B cell (primary cell): ENCODE results near the gene TIMMDC1.

Source experiments
- EZH2 ChIP-seq: IDR thresholded peaks from 2 replicates; pipeline ENCODE4 v1.6.1; 2012; ENCODE audit warnings: borderline replicate concordance, low read depth, mild to moderate bottlenecking, moderate library complexity, low read length; ENCODE audit not compliant: insufficient read depth, poor library complexity, severe bottlenecking
- TF ChIP-seq, protein P1 (sequence below): fragments of 200-600 bp; IDR thresholded peaks from one replicate; pipeline ENCODE4 v1.8.0; 2022; ENCODE audit warnings: antibody characterized with exemption, mild to moderate bottlenecking

DNA sequence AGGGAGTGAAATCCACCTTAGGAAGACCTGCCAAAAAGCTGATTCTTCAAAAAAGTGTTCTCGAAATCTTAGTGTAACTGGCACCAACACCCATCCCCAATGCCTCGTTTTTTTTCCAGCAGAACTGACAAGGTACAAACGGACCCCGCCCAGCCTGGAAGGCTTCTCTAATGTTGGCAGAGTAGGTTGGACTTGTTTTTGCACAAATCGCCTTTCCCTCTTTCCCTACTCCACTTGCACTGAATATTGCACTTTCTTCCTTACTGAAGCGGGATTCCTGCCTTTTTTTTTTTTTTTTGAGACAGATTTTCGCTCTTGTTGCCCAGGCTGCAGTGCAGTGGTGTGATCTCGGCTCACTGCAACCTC, 544 bp upstream of the TIMMDC1 start:
- TF ChIP-seq, protein P1, sequence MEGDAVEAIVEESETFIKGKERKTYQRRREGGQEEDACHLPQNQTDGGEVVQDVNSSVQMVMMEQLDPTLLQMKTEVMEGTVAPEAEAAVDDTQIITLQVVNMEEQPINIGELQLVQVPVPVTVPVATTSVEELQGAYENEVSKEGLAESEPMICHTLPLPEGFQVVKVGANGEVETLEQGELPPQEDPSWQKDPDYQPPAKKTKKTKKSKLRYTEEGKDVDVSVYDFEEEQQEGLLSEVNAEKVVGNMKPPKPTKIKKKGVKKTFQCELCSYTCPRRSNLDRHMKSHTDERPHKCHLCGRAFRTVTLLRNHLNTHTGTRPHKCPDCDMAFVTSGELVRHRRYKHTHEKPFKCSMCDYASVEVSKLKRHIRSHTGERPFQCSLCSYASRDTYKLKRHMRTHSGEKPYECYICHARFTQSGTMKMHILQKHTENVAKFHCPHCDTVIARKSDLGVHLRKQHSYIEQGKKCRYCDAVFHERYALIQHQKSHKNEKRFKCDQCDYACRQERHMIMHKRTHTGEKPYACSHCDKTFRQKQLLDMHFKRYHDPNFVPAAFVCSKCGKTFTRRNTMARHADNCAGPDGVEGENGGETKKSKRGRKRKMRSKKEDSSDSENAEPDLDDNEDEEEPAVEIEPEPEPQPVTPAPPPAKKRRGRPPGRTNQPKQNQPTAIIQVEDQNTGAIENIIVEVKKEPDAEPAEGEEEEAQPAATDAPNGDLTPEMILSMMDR: no peak
- no peak for TF ChIP-seq EZH2
